H1 (cell line): Measurements from ENCODE around the gene ALG6. TPM values are rescaled to one million over a fixed set of nuclear protein-coding genes. Genes with fewer than 3 reads are reported as not detected.

Source experiments
- CTCF ChIA-PET: fragments of 300-600 bp; sonication (Branson Sonifier 250); formaldehyde crosslinking; loops from one replicate; lab custom pipeline; 2021; ENCODE audit not compliant: partially characterized antibody; lab: Charles Lee
- POLR2A ChIA-PET: fragments of 300-600 bp; sonication (Branson Sonifier 250); formaldehyde crosslinking; loops from one replicate; lab custom pipeline; 2021; ENCODE audit warnings: inconsistent platforms; ENCODE audit not compliant: partially characterized antibody; lab: Charles Lee
- DNase-seq, 2 experiments: peaks; one replicate each; pipeline versions ENCODE4 v3.0.0 to v3.0.0-alpha.2; 2010 to 2022; ENCODE audit warnings: low spot score in 2 of 2, low read depth in 1 of 2, mixed read lengths in 1 of 2
- FAIRE-seq: peaks from 2 replicates; lab custom pipeline; 2011; peaks lifted over from hg19 to GRCh38; lab: Jason Lieb, UNC
- H2AFZ ChIP-seq: 2 replicates; pipeline ENCODE4 v1.8.1; 2012; ENCODE audit warnings: low read length, inconsistent platforms
- H2AK5ac ChIP-seq: 2 replicates; pipeline ENCODE4 v1.6.1; 2013; ENCODE audit warnings: low read depth, low read length
- H2BK120ac ChIP-seq: replicated peaks from 2 replicates; pipeline ENCODE3; 2013; ENCODE audit warnings: low read depth, low read length, inconsistent platforms
- H2BK12ac ChIP-seq: 2 replicates; pipeline ENCODE4 v1.6.1; 2013; ENCODE audit warnings: low read depth, low read length
- H2BK15ac ChIP-seq: 2 replicates; pipeline ENCODE4 v1.6.1; 2013; ENCODE audit warnings: low read length
- H2BK20ac ChIP-seq: 2 replicates; pipeline ENCODE4 v1.6.1; 2013; ENCODE audit warnings: low read length
- H2BK5ac ChIP-seq: 2 replicates; pipeline ENCODE4 v1.6.1; 2013; ENCODE audit warnings: low read depth, low read length
- H3K14ac ChIP-seq: 2 replicates; pipeline ENCODE4 v1.6.1; 2013; ENCODE audit warnings: inconsistent platforms; ENCODE audit not compliant: insufficient read length
- H3K18ac ChIP-seq: 2 replicates; pipeline ENCODE4 v1.6.1; 2013; ENCODE audit warnings: low read length; ENCODE audit errors: extremely low read depth
- H3K23ac ChIP-seq: 2 replicates; pipeline ENCODE4 v1.6.1; 2013; ENCODE audit warnings: inconsistent platforms; ENCODE audit not compliant: insufficient read length
- H3K23me2 ChIP-seq: 2 replicates; pipeline ENCODE4 v1.6.1; 2013; ENCODE audit warnings: low read depth, low read length
- H3K27ac ChIP-seq: 2 replicates; pipeline ENCODE4 v1.6.1; 2011; ENCODE audit warnings: low read depth, low read length, inconsistent platforms
- H3K27me3 ChIP-seq, 4 experiments: replicated peaks in 1 of 4; 1 replicate in 1 of 4; 2 replicates in 3 of 4; pipeline versions ENCODE4 v1.6.1 to v1.8.1; 2011 to 2013; ENCODE audit warnings: low read length in 3 of 4, mild to moderate bottlenecking in 3 of 4, inconsistent platforms in 2 of 4, mixed read lengths in 2 of 4, moderate library complexity in 1 of 4; ENCODE audit not compliant: control insufficient read depth in 3 of 4, insufficient read depth in 3 of 4; ENCODE audit errors: extremely low read depth in 1 of 4
- H3K36me3 ChIP-seq, 4 experiments: 2 replicates each; pipeline versions ENCODE4 v1.6.1 to v1.8.1; 2011 to 2013; ENCODE audit warnings: mild to moderate bottlenecking in 4 of 4, low read length in 3 of 4, moderate library complexity in 2 of 4, control low read depth in 1 of 4, inconsistent platforms in 1 of 4; ENCODE audit not compliant: insufficient read depth in 4 of 4, control insufficient read depth in 2 of 4
- H3K4ac ChIP-seq: replicated peaks from 2 replicates; pipeline ENCODE3; 2013; ENCODE audit warnings: low read length, low read depth, mixed read lengths, inconsistent platforms; ENCODE audit not compliant: insufficient read length
- H3K4me1 ChIP-seq, 4 experiments: replicated peaks in 1 of 4; 1 replicate in 1 of 4; 2 replicates in 3 of 4; pipeline versions ENCODE4 v1.6.1 to v1.8.1; 2011 to 2013; ENCODE audit warnings: low read length in 3 of 4, inconsistent platforms in 2 of 4, mixed read lengths in 1 of 4; ENCODE audit not compliant: insufficient read depth in 4 of 4, control insufficient read depth in 3 of 4
- H3K4me2 ChIP-seq, 2 experiments: 2 replicates each; pipeline versions ENCODE4 v1.6.1 to v1.8.1; 2011 to 2013; ENCODE audit warnings: low read depth in 2 of 2, low read length in 2 of 2, control low read depth in 1 of 2, inconsistent platforms in 1 of 2, mild to moderate bottlenecking in 1 of 2; ENCODE audit not compliant: insufficient read depth in 1 of 2
- H3K4me3 ChIP-seq, 4 experiments: fragments of 200-600, 300-600 bp in 1 of 4; sonication (generic), shearing (Covaris generic), sonication (Bioruptor Twin) in 1 of 4; 2 replicates each; pipeline versions ENCODE4 v1.5.1 to v1.8.1; 2011 to 2016; ENCODE audit warnings: low read length in 4 of 4, low read depth in 3 of 4, control low read depth in 2 of 4, inconsistent platforms in 2 of 4, mild to moderate bottlenecking in 2 of 4, mixed read lengths in 1 of 4, moderate library complexity in 1 of 4; ENCODE audit not compliant: insufficient read depth in 2 of 4; ENCODE audit errors: extremely low read depth in 1 of 4
- H3K56ac ChIP-seq: replicated peaks from 2 replicates; pipeline ENCODE3; 2013; ENCODE audit warnings: low read depth, mild to moderate bottlenecking, mixed read lengths, low read length, inconsistent platforms; ENCODE audit not compliant: insufficient read length
- H3K79me1 ChIP-seq: 2 replicates; pipeline ENCODE4 v1.6.1; 2013; ENCODE audit warnings: low read depth, low read length, control low read depth
- H3K79me2 ChIP-seq, 2 experiments: 2 replicates each; pipeline versions ENCODE4 v1.6.1 to v1.8.1; 2012 to 2013; ENCODE audit warnings: low read length in 2 of 2, mild to moderate bottlenecking in 2 of 2, inconsistent platforms in 1 of 2; ENCODE audit not compliant: insufficient read depth in 2 of 2, control insufficient read depth in 1 of 2
- H3K9ac ChIP-seq, 4 experiments: replicated peaks in 1 of 4; 1 replicate in 1 of 4; 2 replicates in 3 of 4; pipeline versions ENCODE4 v1.6.1 to v1.8.1; 2011 to 2013; ENCODE audit warnings: low read depth in 3 of 4, low read length in 3 of 4, control low read depth in 2 of 4, mild to moderate bottlenecking in 2 of 4, moderate library complexity in 2 of 4, inconsistent platforms in 1 of 4; ENCODE audit errors: extremely low read depth in 1 of 4
- H3K9me3 ChIP-seq, 2 experiments: 2 replicates each; pipeline versions ENCODE4 v1.6.1 to v1.8.1; 2012 to 2013; ENCODE audit warnings: mild to moderate bottlenecking in 2 of 2, moderate library complexity in 2 of 2, control low read depth in 1 of 2, inconsistent platforms in 1 of 2, low read depth in 1 of 2, low read length in 1 of 2, mixed read lengths in 1 of 2; ENCODE audit not compliant: insufficient read depth in 2 of 2
- H4K20me1 ChIP-seq, 2 experiments: replicated peaks in 1 of 2; 2 replicates each; pipeline versions ENCODE3 to v1.8.1; 2011 to 2013; ENCODE audit warnings: inconsistent platforms in 2 of 2, low read length in 2 of 2, mild to moderate bottlenecking in 1 of 2; ENCODE audit not compliant: insufficient read depth in 2 of 2, control insufficient read depth in 1 of 2
- H4K5ac ChIP-seq: 2 replicates; pipeline ENCODE4 v1.6.1; 2013; ENCODE audit warnings: low read length, low read depth, mixed read lengths, inconsistent platforms; ENCODE audit not compliant: insufficient read length
- H4K8ac ChIP-seq: 2 replicates; pipeline ENCODE4 v1.8.0; 2013; ENCODE audit warnings: mild to moderate bottlenecking, moderate library complexity, low read length, inconsistent platforms; ENCODE audit not compliant: insufficient read depth; ENCODE audit errors: extremely low read depth
- H4K91ac ChIP-seq: replicated peaks from 2 replicates; pipeline ENCODE3; 2013; ENCODE audit warnings: low read length, mixed read lengths, inconsistent platforms; ENCODE audit not compliant: insufficient read length
- BACH1 ChIP-seq: IDR thresholded peaks from 2 replicates; pipeline ENCODE4 v1.6.1; 2012; ENCODE audit warnings: low read length, improper control_type of control experiment
- SP2 ChIP-seq: IDR thresholded peaks from 2 replicates; pipeline ENCODE4 v1.6.1; 2012; ENCODE audit warnings: mild to moderate bottlenecking, low read length, inconsistent platforms
- WGBS, 2 experiments: shearing (Covaris generic) in 1 of 2; methylation state at CpG; one replicate each; pipeline versions ENCODE4 v1.1.6 to v1.1.7; 2013 to 2015; ENCODE audit warnings: low lambda C conversion rate in 2 of 2, mixed read lengths in 2 of 2, inconsistent platforms in 1 of 2, low coverage in 1 of 2, missing lambda C conversion rate in 1 of 2; ENCODE audit not compliant: insufficient replicate concordance in 2 of 2, insufficient coverage in 1 of 2, insufficient read length in 1 of 2; ENCODE audit errors: extremely low coverage in 1 of 2, missing lambda C conversion rate in 1 of 2; 5-methylcytosine and 5-hydroxymethylcytosine counted together
- polyA plus RNA-seq, 7 experiments: library from polyadenylated mRNA; depleted of rRNA in 3 of 7; stranded (reverse) in 5 of 7; unstranded in 2 of 7; fragments of >200 nt in 5 of 7; fragments of 200-250 nt in 2 of 7; gene quantifications; 1 replicate in 5 of 7; 2 replicates in 1 of 7; 4 replicates in 1 of 7; pipeline versions ENCODE4 v1.2.1 to v1.2.3, GENCODE V29; 2011 to 2013; ENCODE audit warnings: missing spikeins in 2 of 7, mixed read lengths in 2 of 7
- total RNA-seq: library from RNA; stranded (reverse); fragmentation: NEBNext Ultra II Directional; extraction: Animal tissue kit (Norgen Biotek cat#: 25700); gene quantifications from 2 replicates; pipeline ENCODE4 v1.2.1, GENCODE V29; 2021

ALG6 gene
- total and polyA plus RNA-seq, 2 of the 8 experiments (the other 6 are each of a cell fraction or from before 2014, with no cell fraction given): 17.8 to 26.8 TPM

DNA sequence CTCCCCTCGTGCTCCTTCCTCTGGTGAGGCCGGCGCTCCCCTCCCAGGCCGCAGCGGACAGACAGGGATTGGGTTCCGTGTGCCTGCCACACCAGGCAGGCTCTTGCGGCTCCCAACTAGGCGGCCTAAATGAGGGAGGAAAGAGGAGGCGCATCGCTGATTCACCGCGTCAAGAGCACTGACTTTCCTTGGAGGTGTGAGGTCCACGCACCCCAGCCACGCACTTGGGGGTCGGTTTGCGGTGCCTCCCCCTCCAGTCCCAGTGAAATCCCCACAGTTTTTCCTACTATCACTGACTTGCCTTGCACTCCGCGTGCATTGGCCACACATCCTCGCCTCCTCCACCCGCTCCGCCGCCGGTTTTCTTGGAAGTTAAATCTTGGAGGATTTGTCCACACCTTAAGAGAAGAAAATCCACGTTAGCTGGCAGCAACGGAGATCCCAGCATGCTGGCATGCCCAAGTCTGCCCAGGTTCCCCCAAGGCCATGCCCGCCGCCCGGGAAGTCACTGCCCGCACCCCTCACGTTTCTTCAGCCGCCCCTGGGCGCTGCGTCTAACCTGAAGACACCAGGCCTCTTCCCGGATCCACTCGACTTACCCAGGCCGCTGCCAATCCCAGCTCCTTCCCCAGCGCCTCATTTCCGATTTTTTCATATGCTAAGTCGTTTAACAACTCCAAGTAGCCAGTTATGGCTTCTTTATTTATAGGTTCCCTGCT, 46.2 kb upstream of the ALG6 start:
- peaks cover 44% of the 10 kb centered on the region for H3K23me2 ChIP-seq
- H2BK15ac ChIP-seq: peak overlapping the region; percentile 46; the same call in 1 of the 2 replicates
- DNase-seq: peak in 1 of 2 experiments; percentile 64
- peaks cover 0 to 29% of the 10 kb centered on the region in 2 experiments; a peak in 3 of 4 replicates for H3K79me2 ChIP-seq
- H2AK5ac ChIP-seq: no peak overlapping the region
- no peak overlapping the region for H2AFZ ChIP-seq
- no peak for FAIRE-seq
- H3K36me3 ChIP-seq: no peaks in the 10 kb centered on the region
- H3K18ac ChIP-seq: peak overlapping the region; percentile 84
- H4K8ac ChIP-seq: peak overlapping the region; percentile 64
- H3K4me2 ChIP-seq: peak overlapping the region; percentile 86 to 94
- H3K4me1 ChIP-seq: peaks cover 4 to 20% (median 12%) of the 10 kb centered on the region in 4 experiments
- WGBS, 2 experiments: 3% methylated on average over 36 of the region's 39 CpGs; no CpG with 5 or more reads in 1 of the 2 experiments
- peaks cover 0 to 2% of the 10 kb centered on the region in 2 experiments for H4K20me1 ChIP-seq
- peak overlapping the region; percentile 94; the same call in 1 of the 2 replicates for H2BK12ac ChIP-seq
- peak overlapping the region; percentile 32; the same call in 1 of the 2 replicates for H2BK20ac ChIP-seq
- H4K5ac ChIP-seq: no peak overlapping the region
- peak overlapping the region; percentile 95 for H3K56ac ChIP-seq
- H3K27ac ChIP-seq: no peak overlapping the region; the same call in 1 of the 2 replicates
- peak overlapping the region; percentile 98 for H2BK5ac ChIP-seq
- H3K9me3 ChIP-seq: no peaks in the 10 kb centered on the region
- peak overlapping the region; percentile 77 for H2BK120ac ChIP-seq
- H3K14ac ChIP-seq: no peak overlapping the region
- H3K4ac ChIP-seq: peak overlapping the region; percentile 83
- peak overlapping the region; percentile 40 to 68 (median 60) for H3K9ac ChIP-seq
- H3K27me3 ChIP-seq: peaks cover 3 to 62% (median 34%) of the 10 kb centered on the region in 4 experiments; a peak in 6 of 7 replicates
- H3K4me3 ChIP-seq: peak overlapping the region; percentile 57 to 80 (median 66)
- no peak for TF ChIP-seq SP2
- 0 out of 2 replicates have a peak, but pooled peaks have one; percentile 27 for TF ChIP-seq BACH1
- no peaks in the 10 kb centered on the region for H3K79me1 ChIP-seq
- CTCF ChIA-PET: interaction anchor here (0.7 to 7.3 kb wide), 4 partner anchors 7 to 125 kb away, joined by 3 to 71 read pairs (median 3); no protein-coding TSS in a partner anchor
- no peak overlapping the region for H3K23ac ChIP-seq
- H4K91ac ChIP-seq: peak overlapping the region; percentile 87
- POLR2A ChIA-PET: interaction anchor here (0.8 to 3.1 kb wide), 2 partner anchors 10 to 47 kb away, joined by 3 to 20 read pairs; partner anchors contain the start of gene ALG6
